ENCODE results near the gene ATG4C.

DNA sequence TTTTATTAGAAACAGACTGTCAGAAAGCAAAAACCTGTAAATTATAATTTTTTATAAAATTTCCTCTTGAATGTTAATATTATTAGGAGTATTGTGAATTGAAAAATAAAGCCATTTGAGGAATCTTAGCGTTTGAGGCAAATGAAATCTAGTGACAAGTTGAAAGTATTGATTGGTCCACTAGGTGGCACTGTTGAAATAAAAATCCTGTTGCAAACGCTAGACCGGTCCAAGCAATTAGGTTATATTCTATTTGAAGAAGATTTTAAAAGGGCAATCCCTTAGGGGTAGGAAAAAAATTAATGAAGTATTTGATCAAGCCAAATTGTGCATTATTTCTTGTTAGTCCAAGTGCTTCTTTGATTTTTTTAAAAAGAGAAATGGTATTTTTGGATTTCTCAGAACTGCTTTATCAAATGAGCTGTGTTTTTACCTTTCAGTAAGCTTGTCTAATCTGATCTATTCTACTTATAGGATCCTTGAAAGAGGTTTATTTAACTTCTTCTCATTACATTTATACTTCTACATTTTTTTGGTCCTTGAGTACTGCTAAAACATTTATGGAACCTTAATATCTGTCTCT lies 57.7 kb downstream of the ATG4C start:
- TF ChIP-seq, protein P1, sequence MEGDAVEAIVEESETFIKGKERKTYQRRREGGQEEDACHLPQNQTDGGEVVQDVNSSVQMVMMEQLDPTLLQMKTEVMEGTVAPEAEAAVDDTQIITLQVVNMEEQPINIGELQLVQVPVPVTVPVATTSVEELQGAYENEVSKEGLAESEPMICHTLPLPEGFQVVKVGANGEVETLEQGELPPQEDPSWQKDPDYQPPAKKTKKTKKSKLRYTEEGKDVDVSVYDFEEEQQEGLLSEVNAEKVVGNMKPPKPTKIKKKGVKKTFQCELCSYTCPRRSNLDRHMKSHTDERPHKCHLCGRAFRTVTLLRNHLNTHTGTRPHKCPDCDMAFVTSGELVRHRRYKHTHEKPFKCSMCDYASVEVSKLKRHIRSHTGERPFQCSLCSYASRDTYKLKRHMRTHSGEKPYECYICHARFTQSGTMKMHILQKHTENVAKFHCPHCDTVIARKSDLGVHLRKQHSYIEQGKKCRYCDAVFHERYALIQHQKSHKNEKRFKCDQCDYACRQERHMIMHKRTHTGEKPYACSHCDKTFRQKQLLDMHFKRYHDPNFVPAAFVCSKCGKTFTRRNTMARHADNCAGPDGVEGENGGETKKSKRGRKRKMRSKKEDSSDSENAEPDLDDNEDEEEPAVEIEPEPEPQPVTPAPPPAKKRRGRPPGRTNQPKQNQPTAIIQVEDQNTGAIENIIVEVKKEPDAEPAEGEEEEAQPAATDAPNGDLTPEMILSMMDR (IDR thresholded peaks at IDR 0.05; ENCODE audit: insufficient read depth, low read length) = peak; percentile 23
- no peak for TF ChIP-seq POLR2AphosphoS5 (IDR thresholded peaks at IDR 0.05; ENCODE audit: low read depth)
- TF ChIP-seq, protein P2, sequence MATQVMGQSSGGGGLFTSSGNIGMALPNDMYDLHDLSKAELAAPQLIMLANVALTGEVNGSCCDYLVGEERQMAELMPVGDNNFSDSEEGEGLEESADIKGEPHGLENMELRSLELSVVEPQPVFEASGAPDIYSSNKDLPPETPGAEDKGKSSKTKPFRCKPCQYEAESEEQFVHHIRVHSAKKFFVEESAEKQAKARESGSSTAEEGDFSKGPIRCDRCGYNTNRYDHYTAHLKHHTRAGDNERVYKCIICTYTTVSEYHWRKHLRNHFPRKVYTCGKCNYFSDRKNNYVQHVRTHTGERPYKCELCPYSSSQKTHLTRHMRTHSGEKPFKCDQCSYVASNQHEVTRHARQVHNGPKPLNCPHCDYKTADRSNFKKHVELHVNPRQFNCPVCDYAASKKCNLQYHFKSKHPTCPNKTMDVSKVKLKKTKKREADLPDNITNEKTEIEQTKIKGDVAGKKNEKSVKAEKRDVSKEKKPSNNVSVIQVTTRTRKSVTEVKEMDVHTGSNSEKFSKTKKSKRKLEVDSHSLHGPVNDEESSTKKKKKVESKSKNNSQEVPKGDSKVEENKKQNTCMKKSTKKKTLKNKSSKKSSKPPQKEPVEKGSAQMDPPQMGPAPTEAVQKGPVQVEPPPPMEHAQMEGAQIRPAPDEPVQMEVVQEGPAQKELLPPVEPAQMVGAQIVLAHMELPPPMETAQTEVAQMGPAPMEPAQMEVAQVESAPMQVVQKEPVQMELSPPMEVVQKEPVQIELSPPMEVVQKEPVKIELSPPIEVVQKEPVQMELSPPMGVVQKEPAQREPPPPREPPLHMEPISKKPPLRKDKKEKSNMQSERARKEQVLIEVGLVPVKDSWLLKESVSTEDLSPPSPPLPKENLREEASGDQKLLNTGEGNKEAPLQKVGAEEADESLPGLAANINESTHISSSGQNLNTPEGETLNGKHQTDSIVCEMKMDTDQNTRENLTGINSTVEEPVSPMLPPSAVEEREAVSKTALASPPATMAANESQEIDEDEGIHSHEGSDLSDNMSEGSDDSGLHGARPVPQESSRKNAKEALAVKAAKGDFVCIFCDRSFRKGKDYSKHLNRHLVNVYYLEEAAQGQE (IDR thresholded peaks at IDR 0.05; ENCODE audit: insufficient replicate concordance, low read depth) = no peak

All from HL-60 (cell line).